H7 (cell line): ENCODE data around the gene RAVER1. TPM values are rescaled to one million over a fixed set of nuclear protein-coding genes. Genes with fewer than 3 reads are reported as not detected.
"Not testable (repeated sequence)": the region's sequence is repeated elsewhere in the genome, so short reads cannot be mapped to it uniquely, and the experiment has no call there.

Experiments
- DNase-seq: peaks from one replicate; pipeline ENCODE4 v3.0.0; 2012
- H3K27me3 ChIP-seq: 2 replicates; pipeline ENCODE4 v1.6.0; 2011; ENCODE audit warnings: mild to moderate bottlenecking, low read length; ENCODE audit not compliant: control insufficient read depth, insufficient read depth
- H3K36me3 ChIP-seq: replicated peaks from 2 replicates; pipeline ENCODE4 v1.5.1; 2011; ENCODE audit warnings: low read length; ENCODE audit not compliant: control insufficient read depth, insufficient read depth
- H3K4me3 ChIP-seq: 2 replicates; pipeline ENCODE4 v1.5.1; 2011; ENCODE audit warnings: low read depth, mild to moderate bottlenecking, control low read depth, low read length, moderate library complexity; ENCODE audit not compliant: insufficient read depth
- total RNA-seq: library from RNA; depleted of rRNA; stranded (reverse); fragments of >200 nt; shearing (Covaris generic); gene quantifications from 2 replicates; pipeline ENCODE4 v1.2.3, GENCODE V29; 2014

RAVER1 gene
- total RNA-seq, 1 experiment from 2014 or later = 32.2 TPM

DNA sequence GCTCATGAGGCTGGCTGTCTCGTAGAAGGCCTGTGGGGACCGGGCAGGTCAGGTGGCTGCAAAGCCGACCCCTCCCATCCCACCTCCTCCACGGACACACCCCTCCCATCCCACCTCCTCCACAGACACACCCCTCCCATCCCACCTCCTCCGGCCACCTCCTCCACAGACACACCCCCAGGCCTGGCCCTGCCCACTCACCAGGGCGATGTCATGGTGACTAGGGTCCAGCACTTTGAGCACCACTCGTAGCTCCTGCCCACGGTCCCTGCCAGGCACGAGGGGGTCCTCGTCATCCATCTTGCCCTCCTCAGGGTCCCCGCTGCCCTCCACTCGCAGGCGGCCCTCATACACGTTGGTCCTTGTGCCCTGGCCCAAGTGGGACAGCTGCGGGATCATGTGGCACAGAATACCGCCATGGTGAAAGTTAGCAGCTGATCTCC, 28.3 kb upstream of the RAVER1 start:
- Histone ChIP-seq H3K36me3 (peaks cover 3% of the 10 kb centered on the region), H3K27me3 (no peaks in the 10 kb centered on the region), H3K4me3 (no peak overlapping the region)
- DNase-seq = peak; percentile 66

DNA sequence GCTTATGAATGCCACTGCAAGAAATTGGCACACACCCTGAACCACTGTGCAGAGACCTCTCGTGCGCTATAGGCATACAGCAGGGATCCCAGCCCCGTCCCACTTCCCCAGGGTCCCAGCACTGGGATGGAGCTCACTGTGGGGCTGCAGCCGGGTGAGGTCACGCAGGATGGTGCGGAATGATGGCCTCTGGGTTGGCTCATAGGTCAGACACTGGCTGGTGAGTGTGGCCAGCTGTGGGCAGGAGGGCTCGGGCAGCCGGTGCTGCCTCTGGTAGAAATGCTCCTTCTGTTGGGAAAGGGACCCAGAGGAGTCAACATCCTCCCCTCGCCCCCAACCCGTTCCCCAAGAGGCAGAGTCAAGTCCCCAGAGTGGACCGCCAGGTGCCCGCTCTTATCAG, 23.1 kb upstream of the RAVER1 start:
- H3K36me3 ChIP-seq = no peaks in the 10 kb centered on the region; the same call in 1 of the 2 replicates
- DNase-seq = no peak
- H3K4me3 ChIP-seq = no peak overlapping the region
- H3K27me3 ChIP-seq = no peaks in the 10 kb centered on the region

DNA sequence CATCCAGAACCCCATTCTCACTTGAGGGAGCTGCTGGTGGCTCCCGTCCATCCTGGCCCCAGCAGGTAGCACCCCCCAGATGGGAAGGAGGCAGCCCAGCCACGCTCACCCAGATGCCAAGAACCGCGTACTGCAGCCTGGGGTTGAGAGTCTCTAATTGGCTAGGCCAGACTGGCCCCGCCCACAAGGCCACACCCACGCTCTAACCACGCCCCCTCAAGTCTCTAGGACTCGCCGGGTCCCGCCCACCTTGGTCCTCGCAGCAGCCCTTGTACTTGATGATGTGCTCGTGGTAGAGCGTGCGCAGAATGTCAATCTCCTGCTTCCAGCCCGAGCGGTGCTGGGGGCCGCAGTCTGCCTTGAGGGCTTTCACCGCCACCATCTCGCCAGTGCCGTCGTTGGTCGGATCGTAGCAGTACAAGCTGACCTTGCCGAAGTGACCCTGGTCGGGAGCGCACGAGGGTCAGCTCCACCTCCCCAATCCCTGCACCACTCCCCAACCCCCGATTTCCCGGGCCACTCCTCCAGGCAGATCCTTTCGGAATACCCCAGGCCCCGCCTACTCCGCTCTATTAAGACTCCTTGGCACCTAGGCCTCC, 20.6 kb upstream of the RAVER1 start:
- Histone ChIP-seq H3K27me3 (no peaks in the 10 kb centered on the region), H3K4me3 (peak overlapping the region; percentile 68), H3K36me3 (no peaks in the 10 kb centered on the region; the same call in 1 of the 2 replicates)
- peak; percentile 97 for DNase-seq

DNA sequence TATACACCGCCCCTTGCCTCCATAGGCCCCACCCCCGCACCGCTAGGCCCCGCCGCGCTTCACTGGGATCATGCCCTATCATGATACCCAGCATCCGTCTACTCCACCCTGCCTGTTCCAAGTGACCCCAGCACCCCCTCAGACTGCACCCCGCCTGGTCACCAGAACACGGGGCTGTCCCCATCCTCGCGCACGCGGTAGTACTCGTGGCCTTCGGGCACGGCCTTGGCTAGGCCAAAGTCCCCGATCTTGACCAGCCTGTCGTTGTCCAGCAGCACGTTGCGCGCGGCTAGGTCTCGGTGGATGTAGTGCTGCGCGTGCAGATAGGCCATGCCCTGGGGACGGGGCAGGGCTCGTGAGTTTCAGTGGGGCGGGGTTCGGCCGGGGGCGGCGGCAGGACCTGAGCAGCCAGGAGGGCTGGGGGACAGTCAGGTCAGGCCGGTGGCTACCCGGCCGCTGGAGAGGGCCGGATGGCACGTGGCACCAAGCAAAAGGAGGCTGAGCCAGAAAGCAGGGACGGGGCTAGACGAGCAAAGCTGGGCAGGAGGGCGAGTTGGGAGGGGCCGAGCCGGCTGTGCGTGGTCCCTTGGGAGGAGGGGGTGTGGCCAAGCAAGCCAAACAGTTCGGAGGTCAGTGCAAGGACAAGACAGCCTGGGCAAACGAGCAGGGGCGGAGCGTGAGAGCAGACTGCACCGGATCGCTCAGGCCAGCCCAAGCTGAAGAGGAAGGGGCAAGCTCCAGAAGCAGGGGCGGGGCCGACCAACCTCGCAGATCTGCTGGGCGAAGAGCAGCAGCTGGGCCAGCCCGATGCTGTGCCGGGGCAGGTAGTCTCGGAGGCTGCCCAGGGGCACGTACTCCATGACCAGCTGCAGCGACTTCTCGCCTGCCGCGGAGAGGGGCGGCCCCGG, 19.7 kb upstream of the RAVER1 start:
- Histone ChIP-seq H3K36me3 (no peaks in the 10 kb centered on the region; the same call in 1 of the 2 replicates), H3K27me3 (no peaks in the 10 kb centered on the region), H3K4me3 (peak overlapping the region; percentile 68)
- peak; percentile 93 for DNase-seq

DNA sequence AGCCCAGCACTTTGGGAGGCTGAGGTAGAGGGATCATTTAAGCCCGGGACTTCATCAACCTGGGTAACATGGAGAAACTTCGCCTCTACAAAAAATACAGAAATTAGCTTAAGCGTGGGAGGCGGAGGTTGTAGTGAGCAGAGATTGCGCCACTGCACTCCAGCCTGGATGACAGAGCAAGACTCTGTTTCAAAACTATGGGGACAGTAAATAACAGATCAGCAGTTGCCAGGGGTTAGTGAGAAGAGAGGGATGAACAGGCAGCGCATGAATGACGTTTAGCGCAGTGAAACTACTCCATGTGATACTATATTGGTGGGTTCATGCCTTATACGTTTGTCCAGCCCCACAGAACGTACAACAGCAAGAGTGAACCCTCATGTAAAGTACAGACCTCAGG, 13.2 kb upstream of the RAVER1 start:
- no peaks in the 10 kb centered on the region; the same call in 1 of the 2 replicates for H3K36me3 ChIP-seq
- no peak for DNase-seq
- no peak overlapping the region for H3K4me3 ChIP-seq
- no peaks in the 10 kb centered on the region for H3K27me3 ChIP-seq

DNA sequence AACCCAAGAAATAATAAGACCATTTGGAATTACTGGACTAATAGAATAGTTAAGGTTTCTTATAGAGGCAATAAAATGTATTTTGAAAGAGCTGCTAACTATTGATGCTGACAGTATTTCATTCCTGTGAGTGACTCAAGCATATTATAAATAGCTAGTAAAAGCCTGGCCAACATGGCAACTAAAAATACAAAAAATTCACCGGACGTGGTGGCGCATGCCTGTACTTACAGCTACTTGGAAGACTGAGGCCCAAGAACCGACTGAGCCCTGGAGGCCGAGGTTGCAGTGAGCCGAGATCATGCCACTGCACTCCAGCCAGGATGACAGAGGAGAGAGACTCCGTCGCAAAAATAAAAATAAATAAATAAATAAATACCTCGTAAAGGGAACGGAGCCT, 11.5 kb upstream of the RAVER1 start:
- no peak for DNase-seq
- Histone ChIP-seq H3K36me3 (no peaks in the 10 kb centered on the region), H3K27me3 (no peaks in the 10 kb centered on the region), H3K4me3 (no peak overlapping the region)

DNA sequence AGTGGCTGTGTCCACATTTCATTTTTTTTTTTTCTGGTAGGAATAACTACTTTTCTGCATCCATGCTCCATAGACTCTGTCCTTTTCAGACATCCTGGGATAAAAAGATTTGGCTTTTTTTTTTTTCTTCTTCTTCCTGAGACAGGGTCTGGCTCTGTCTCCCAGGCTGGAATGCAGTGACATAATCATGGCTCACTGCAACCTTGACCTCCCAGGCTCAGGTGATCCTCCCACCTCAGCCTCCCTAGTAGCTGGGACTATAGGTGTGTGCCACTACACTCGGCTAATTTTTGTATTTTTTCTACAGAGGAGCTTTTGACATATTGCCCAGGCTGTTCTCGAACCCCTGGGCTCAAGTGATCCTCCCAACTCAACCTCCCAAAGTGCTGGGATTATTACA, 10.2 kb upstream of the RAVER1 start:
- DNase-seq = no peak
- no peaks in the 10 kb centered on the region for H3K27me3 ChIP-seq
- no peak overlapping the region for H3K4me3 ChIP-seq
- H3K36me3 ChIP-seq = no peaks in the 10 kb centered on the region

DNA sequence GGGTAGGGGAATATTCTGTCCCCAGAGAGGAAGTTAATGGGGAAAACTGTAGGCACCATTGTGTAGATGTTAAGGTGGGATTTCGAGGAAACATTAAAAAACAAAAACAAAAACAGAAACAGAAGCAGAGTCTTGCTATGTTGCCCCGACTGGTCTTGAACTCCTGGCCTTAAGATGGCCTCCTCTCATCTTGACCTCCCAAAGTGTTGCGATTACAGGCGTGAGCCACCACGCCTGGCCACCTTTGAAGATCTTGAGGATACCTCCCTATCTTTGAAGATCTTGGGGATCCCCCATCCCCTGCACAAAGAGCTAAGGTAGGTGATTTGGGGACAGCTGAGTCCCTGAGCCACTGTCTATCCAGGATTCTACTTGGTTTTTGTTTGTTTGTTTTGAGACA, 6.6 kb upstream of the RAVER1 start:
- Histone ChIP-seq H3K27me3 (no peaks in the 10 kb centered on the region), H3K4me3 (no peak overlapping the region), H3K36me3 (no peaks in the 10 kb centered on the region)
- no peak for DNase-seq

DNA sequence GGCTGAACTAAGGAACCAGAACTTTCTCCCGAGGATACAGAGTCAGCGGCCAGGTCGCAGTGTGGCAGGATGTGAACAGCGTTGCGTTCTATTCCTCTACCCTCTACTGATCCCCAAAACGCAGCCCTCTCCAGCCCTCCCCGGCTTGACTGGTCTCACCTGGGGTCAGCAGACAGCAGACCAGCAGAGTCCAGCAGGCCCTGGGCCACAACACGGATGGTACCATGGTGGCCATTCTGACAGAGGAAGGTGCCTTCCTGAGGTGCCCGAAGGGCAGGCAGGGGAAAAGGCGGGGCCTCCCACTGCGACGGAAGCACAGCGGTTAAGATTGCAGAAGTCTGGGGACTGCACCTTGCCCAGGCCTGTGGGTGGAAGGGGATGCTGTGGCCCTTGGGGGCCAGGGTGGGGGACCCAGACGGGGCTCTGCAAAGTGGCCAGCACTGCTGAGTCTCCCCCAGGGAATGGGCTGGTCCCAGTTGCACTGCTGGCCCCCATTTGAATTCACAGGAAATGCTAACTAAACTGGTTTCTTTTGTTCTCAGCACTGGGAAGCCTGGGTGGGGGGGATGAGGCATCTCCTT, 6.1 kb upstream of the RAVER1 start, which contains the start of gene ICAM3:
Gene ICAM3 (minus strand): TSS at position 245 of the 581 bp plus-strand sequence. CDS start 10 bp downstream, at position 235.
- Histone ChIP-seq H3K4me3 (no peak within 1 kb of the TSS), H3K36me3 (no peaks in the 10 kb centered on the region), H3K27me3 (no peaks in the 10 kb centered on the region; the same call in 1 of the 2 replicates)
- DNase-seq = peak; percentile 56

DNA sequence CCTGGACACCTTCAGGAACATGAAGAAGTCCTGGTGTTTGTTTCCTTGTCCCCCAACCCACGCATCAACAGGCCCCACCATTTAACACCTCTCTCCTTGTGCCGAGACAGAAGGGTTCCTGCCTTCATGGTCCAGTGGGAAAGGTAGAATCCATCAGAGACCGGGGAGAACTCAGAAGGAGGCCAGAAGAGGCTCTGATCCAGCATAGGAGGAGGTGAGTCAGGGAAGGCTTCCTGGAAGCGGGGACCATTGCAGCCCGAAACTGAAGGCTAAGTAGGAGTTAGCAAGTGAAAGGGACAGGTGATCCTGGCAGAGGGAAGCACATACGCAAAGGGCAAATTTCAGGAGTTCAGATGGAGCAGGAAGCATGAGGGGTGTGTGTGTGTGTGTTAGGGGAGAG, 5.6 kb upstream of the RAVER1 start:
- Histone ChIP-seq H3K36me3 (no peaks in the 10 kb centered on the region), H3K4me3 (no peak overlapping the region), H3K27me3 (no peaks in the 10 kb centered on the region; the same call in 1 of the 2 replicates)
- no peak for DNase-seq

DNA sequence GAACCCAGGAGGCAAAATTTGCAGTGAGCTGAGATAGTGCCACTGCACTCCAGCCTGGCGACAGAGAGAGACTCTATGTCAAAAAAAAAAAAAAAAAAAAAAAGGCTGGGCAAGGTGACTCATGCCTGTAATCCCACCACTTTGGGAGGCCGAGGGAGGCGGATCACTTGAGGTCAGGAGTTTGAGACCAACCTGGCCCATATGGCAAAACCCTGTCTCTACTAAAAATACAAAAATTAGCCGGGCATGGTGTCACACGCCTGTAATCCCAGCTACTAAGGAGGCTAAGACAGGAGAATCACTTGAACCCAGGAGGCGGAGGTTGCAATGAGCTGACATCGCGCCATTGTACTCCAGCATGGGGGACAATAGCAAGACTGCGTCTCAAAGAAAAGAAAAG, 3.4 kb upstream of the RAVER1 start:
- not testable (repeated sequence) for H3K27me3 ChIP-seq, H3K4me3 ChIP-seq, DNase-seq, H3K36me3 ChIP-seq

DNA sequence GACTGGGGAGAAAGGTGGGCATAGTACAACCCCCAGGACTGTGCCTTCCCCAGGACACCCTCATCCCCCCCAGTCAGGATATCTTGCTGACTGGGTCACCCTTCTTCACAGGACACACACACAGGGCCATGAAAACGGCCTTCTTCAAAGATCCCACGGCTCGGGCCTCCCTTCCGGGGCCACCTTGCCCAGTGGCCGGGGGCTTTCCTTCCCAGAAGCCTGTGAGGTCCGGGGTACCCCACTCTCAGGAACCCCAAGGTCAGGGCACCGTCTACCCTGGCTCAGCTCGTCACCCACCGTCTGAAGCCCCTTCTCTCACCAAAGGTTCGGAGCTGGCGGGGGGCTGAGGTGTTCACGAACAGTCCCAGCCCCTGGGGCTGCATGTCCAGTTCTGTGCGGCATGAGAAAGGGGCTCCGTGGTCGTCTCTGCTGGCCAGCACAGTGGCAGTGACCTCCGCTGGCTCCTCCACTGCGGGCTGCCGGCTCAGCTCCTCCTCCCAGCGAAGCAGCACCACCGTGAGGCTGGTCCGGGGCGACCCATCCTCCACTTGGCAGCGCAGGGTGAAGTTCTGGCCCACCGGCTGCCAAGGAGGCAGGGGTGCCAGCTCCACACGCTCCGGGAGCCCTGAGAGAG, 2.1 kb upstream of the RAVER1 start:
- no peaks in the 10 kb centered on the region; the same call in 1 of the 2 replicates for H3K27me3 ChIP-seq
- H3K36me3 ChIP-seq = peaks cover 2% of the 10 kb centered on the region
- peak; percentile 76 for DNase-seq
- no peak overlapping the region for H3K4me3 ChIP-seq

DNA sequence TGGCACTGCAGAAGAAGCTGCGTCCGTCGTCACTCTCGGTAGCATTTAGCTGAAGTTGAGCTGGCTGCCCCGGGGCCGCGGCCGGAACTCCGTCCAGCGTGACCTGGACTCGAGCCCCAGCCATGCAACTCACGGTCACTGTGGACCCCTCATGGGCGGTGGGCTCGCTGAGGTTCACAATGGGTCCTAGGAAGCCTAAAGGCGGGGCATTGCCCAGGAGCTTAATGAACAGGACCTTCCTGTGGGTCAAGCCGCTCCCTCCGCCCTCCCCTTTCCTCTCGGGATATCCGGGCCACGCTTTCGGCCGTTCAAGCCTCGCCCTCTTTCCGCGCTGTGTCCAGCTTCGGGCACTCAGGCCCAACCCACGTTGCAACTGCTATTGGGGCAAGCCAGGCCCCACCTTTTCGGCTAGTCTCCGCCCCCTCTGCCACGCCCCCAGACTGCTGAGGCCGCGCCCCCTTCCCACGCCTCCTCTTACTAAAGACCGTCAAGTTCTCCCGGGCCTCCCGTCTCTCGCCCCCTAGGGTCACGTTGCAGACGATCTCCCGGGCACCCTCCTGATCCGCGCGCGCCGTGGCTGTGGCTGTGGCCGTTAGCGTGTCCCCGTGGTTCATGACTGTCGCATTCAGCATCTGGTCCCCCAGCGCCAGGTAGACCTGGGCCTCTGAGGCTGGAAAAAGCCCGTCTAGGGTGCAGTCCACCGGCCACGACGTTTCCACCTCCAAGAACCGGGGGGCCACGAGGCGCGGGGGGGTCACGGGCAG, 1.4 kb upstream of the RAVER1 start:
- Histone ChIP-seq H3K4me3 (peak overlapping the region; percentile 92), H3K36me3 (peaks cover 7% of the 10 kb centered on the region), H3K27me3 (no peaks in the 10 kb centered on the region; the same call in 1 of the 2 replicates)
- peak; percentile 96 for DNase-seq
